ENCODE measurements around the gene MYO7A.

The MYO7A gene

GRCh38 chr11:77111946-77112345 is 16.1 kb upstream of the MYO7A start:
- no peak for DNase-seq (ENCODE audit: low read depth, low spot score)

GRCh38 chr11:77112641-77113381 is 15.2 kb upstream of the MYO7A start:
- no peak for DNase-seq (ENCODE audit: low read depth, low spot score)

GRCh38 chr11:77113382-77114088 is 14.5 kb upstream of the MYO7A start:
- DNase-seq (ENCODE audit: low read depth, low spot score) = no peak

GRCh38 chr11:77114089-77114463 is 14.0 kb upstream of the MYO7A start:
- DNase-seq (ENCODE audit: low read depth, low spot score) = no peak

GRCh38 chr11:77115181-77115611 is 12.8 kb upstream of the MYO7A start:
- DNase-seq (ENCODE audit: low read depth, low spot score) = no peak

GRCh38 chr11:77115956-77116355 is 12.1 kb upstream of the MYO7A start:
- no peak for DNase-seq (ENCODE audit: low read depth, low spot score)

- no peak for DNase-seq (ENCODE audit: low read depth, low spot score)
These were observed 10.6 kb upstream of the MYO7A start for GRCh38 chr11:77117492-77117891.

GRCh38 chr11:77118086-77118485 is 10.0 kb upstream of the MYO7A start:
- no peak for DNase-seq (ENCODE audit: low read depth, low spot score)

- DNase-seq (ENCODE audit: low read depth, low spot score) = no peak
These were observed 9.1 kb upstream of the MYO7A start for GRCh38 chr11:77118971-77119370.

GRCh38 chr11:77119531-77119936 is 8.5 kb upstream of the MYO7A start:
- DNase-seq (ENCODE audit: low read depth, low spot score) = no peak

GRCh38 chr11:77120571-77120970 is 7.5 kb upstream of the MYO7A start:
- no peak for DNase-seq (ENCODE audit: low read depth, low spot score)

- DNase-seq (ENCODE audit: low read depth, low spot score) = no peak
These were observed 6.9 kb upstream of the MYO7A start for GRCh38 chr11:77121096-77121640.

- DNase-seq (ENCODE audit: low read depth, low spot score) = no peak
These were observed 6.0 kb upstream of the MYO7A start for GRCh38 chr11:77121876-77122575.

GRCh38 chr11:77122576-77123212 is 5.4 kb upstream of the MYO7A start:
- DNase-seq (ENCODE audit: low read depth, low spot score) = no peak

- no peak for DNase-seq (ENCODE audit: low read depth, low spot score)
These were observed 4.5 kb upstream of the MYO7A start for GRCh38 chr11:77123591-77123990.

GRCh38 chr11:77124041-77124440 is 4.0 kb upstream of the MYO7A start:
- no peak for DNase-seq (ENCODE audit: low read depth, low spot score)

GRCh38 chr11:77124488-77124887 is 3.6 kb upstream of the MYO7A start:
- no peak for DNase-seq (ENCODE audit: low read depth, low spot score)

GRCh38 chr11:77125191-77125590 is 2.9 kb upstream of the MYO7A start:
- no peak for DNase-seq (ENCODE audit: low read depth, low spot score)

GRCh38 chr11:77125695-77126094 is 2.4 kb upstream of the MYO7A start:
- DNase-seq (ENCODE audit: low read depth, low spot score) = no peak

GRCh38 chr11:77126156-77126775 is 1.8 kb upstream of the MYO7A start:
- no peak for DNase-seq (ENCODE audit: low read depth, low spot score)

GRCh38 chr11:77126861-77127234 is 1.2 kb upstream of the MYO7A start:
- DNase-seq (ENCODE audit: low read depth, low spot score) = no peak

All from activated CD4-positive, CD25-positive, alpha-beta regulatory T cell treated with anti-CD3 and anti-CD28 coated beads, Interleukin-2, amount 50 U/mL, for 16 hours (primary cell).